Activated B cell treated with CpG ODN at 0.5 μM for 24 hours (primary cell): Measurements from ENCODE around the gene KCTD14. TPM values are rescaled to one million over a fixed set of nuclear protein-coding genes. Genes with fewer than 3 reads are reported as not detected.
"Not testable (repeated sequence)": the region's sequence is repeated elsewhere in the genome, so short reads cannot be mapped to it uniquely, and the experiment has no call there.

ENCODE experiments used
- ATAC-seq: fragments of 200-7000 bp; cut with Tn5 transposase; one replicate; pipeline ENCODE4 v1.10.0; 2021; ENCODE audit warnings: low read depth, mild to moderate bottlenecking, moderate library complexity
- CTCF ChIA-PET: fragments of 350-600 bp; sonication (Branson Sonifier 250); formaldehyde crosslinking; loops from one replicate; lab custom pipeline; 2021; ENCODE audit warnings: antibody characterized with exemption; lab: Charles Lee
- POLR2A ChIA-PET: fragments of 350-600 bp; sonication (Branson Sonifier 250); formaldehyde crosslinking; loops from one replicate; lab custom pipeline; 2021; ENCODE audit warnings: antibody characterized with exemption; lab: Charles Lee
- DNase-seq: peaks from one replicate; pipeline ENCODE4 v3.0.0; 2022
- H3K27ac Mint-ChIP-seq: one replicate; pipeline ENCODE4 v1.8.0; 2020; ENCODE audit warnings: mixed read lengths
- H3K27me3 Mint-ChIP-seq: one replicate; pipeline ENCODE4 v1.8.0; 2021; ENCODE audit warnings: mixed read lengths
- H3K36me3 Mint-ChIP-seq: one replicate; pipeline ENCODE4 v1.8.0; 2021; ENCODE audit warnings: low read depth, mixed read lengths
- H3K4me1 Mint-ChIP-seq: one replicate; pipeline ENCODE4 v1.8.0; 2021; ENCODE audit warnings: mixed read lengths
- H3K4me3 Mint-ChIP-seq: one replicate; pipeline ENCODE4 v1.8.0; 2020; ENCODE audit warnings: mild to moderate bottlenecking, mixed read lengths
- H3K9me3 Mint-ChIP-seq: one replicate; pipeline ENCODE4 v1.8.0; 2020; ENCODE audit warnings: mixed read lengths
- CTCF ChIP-seq: fragments of 200-600 bp; IDR thresholded peaks from one replicate; pipeline ENCODE4 v1.8.0; 2022; ENCODE audit warnings: antibody characterized with exemption, mild to moderate bottlenecking
- intact Hi-C: fragments of 100-400 bp; cut with micrococcal nuclease; formaldehyde crosslinking; loops from one replicate; pipeline ENCODE4 v1.15.1; 2024
- total RNA-seq: library from RNA; stranded (reverse); gene quantifications from 2 replicates; pipeline ENCODE4 v1.2.3, GENCODE V29; 2022

The KCTD14 gene
- total RNA-seq, 1 donor from 2014 or later: 0.22 TPM

- POLR2A ChIA-PET: no interaction called here
Measured at GRCh38 chr11:77990981-77991380, 32.1 kb downstream of the KCTD14 start.

GRCh38 chr11:77986456-77986855 is 36.6 kb downstream of the KCTD14 start:
- H3K27me3 Mint-ChIP-seq, DNase-seq, ATAC-seq, CTCF ChIA-PET, POLR2A ChIA-PET, H3K4me3 Mint-ChIP-seq, H3K27ac Mint-ChIP-seq, H3K9me3 Mint-ChIP-seq, intact Hi-C loops: not testable (repeated sequence)
- peaks cover 78% of the 10 kb centered on the region for H3K36me3 Mint-ChIP-seq
- peaks cover 14% of the 10 kb centered on the region for H3K4me1 Mint-ChIP-seq

More at GRCh38 chr11:77990981-77991380, 32.1 kb downstream of the KCTD14 start:
- CTCF ChIA-PET: no interaction called here
- Mint-ChIP-seq H3K27ac (no peak overlapping the region), H3K4me1 (peaks cover 40% of the 10 kb centered on the region), H3K9me3 (no peaks in the 10 kb centered on the region), H3K4me3 (no peak overlapping the region), H3K27me3 (no peaks in the 10 kb centered on the region), H3K36me3 (peaks cover 43% of the 10 kb centered on the region)
- DNase-seq (no peak), ATAC-seq (no peak)
- intact Hi-C loops: loop anchor here (5.0 to 10.0 kb wide), 2 partner anchors 516 to 1446 kb away; partner anchors contain the start of gene PAK1
- no peak for TF ChIP-seq CTCF

- intact Hi-C loops: no loop called here
- H3K36me3 Mint-ChIP-seq: peaks cover 77% of the 10 kb centered on the region
- H3K4me3 Mint-ChIP-seq: no peak overlapping the region
- peaks cover 6% of the 10 kb centered on the region for H3K4me1 Mint-ChIP-seq
- ChIA-PET CTCF (interaction anchor here (2.3 kb wide), 1 partner anchor 18 kb away, joined by 6 read pairs; no protein-coding TSS in a partner anchor), POLR2A (no interaction called here)
- ATAC-seq (no peak), DNase-seq (no peak)
- no peak for TF ChIP-seq CTCF
- H3K27ac Mint-ChIP-seq: no peak overlapping the region
- H3K27me3 Mint-ChIP-seq: no peaks in the 10 kb centered on the region
- no peaks in the 10 kb centered on the region for H3K9me3 Mint-ChIP-seq
Measured at GRCh38 chr11:77981346-77981947, 41.6 kb downstream of the KCTD14 start.

- peaks cover 45% of the 10 kb centered on the region for H3K36me3 Mint-ChIP-seq
- no peaks in the 10 kb centered on the region for H3K27me3 Mint-ChIP-seq
Measured at GRCh38 chr11:77968337-77968736, 54.7 kb downstream of the KCTD14 start.

GRCh38 chr11:77967753-77968152 is 55.3 kb downstream of the KCTD14 start:
- ChIA-PET CTCF (no interaction called here), POLR2A (interaction anchor here (1.0 kb wide), 1 partner anchor 112 kb away, joined by 4 read pairs; the partner anchor contains the start of gene NDUFC2)
- ATAC-seq: no peak
- Mint-ChIP-seq H3K36me3 (peaks cover 39% of the 10 kb centered on the region), H3K27ac (no peak overlapping the region), H3K4me1 (peaks cover 14% of the 10 kb centered on the region), H3K4me3 (no peak overlapping the region), H3K27me3 (no peaks in the 10 kb centered on the region), H3K9me3 (no peaks in the 10 kb centered on the region)
- TF ChIP-seq CTCF: no peak
- DNase-seq: no peak
- intact Hi-C loops: no loop called here

More at GRCh38 chr11:77968337-77968736, 54.7 kb downstream of the KCTD14 start:
- Mint-ChIP-seq H3K27ac (no peak overlapping the region), H3K4me1 (peaks cover 14% of the 10 kb centered on the region), H3K9me3 (no peaks in the 10 kb centered on the region), H3K4me3 (no peak overlapping the region)
- TF ChIP-seq CTCF: no peak
- POLR2A ChIA-PET: interaction anchor here (1.0 to 2.1 kb wide), 2 partner anchors 27 to 111 kb away, joined by 4 to 8 read pairs; partner anchors contain the start of genes INTS4 and NDUFC2
- intact Hi-C loops: no loop called here
- CTCF ChIA-PET: no interaction called here
- DNase-seq (no peak), ATAC-seq (peak; percentile 60)
